Prostate gland (tissue), 2 donors: ENCODE data around the gene ENO2. TPM values are rescaled to one million over a fixed set of nuclear protein-coding genes. Genes with fewer than 3 reads are reported as not detected.

Experiments used
- DNase-seq: peaks from one replicate; pipeline ENCODE4 v3.0.0-alpha.2; 2019; ENCODE audit warnings: low spot score
- H3K27ac ChIP-seq, 2 donors: fragments of 200-600 bp; sonication (generic); 2 replicates each; pipeline ENCODE4 v1.5.1; 2017 to 2019
- H3K27me3 ChIP-seq: fragments of 200-600 bp; sonication (generic); replicated peaks from 2 replicates; pipeline ENCODE4 v1.5.1; 2019; ENCODE audit not compliant: insufficient read depth
- H3K36me3 ChIP-seq, 2 donors: fragments of 200-600 bp; sonication (generic); 1 replicate in 1 of 2; 2 replicates in 1 of 2; pipeline versions ENCODE4 v1.5.1 to v1.8.1; 2017 to 2019
- H3K4me1 ChIP-seq: fragments of 200-600 bp; sonication (generic); replicated peaks from 2 replicates; pipeline ENCODE4 v1.5.1; 2019
- H3K4me3 ChIP-seq, 2 donors: fragments of 200-600 bp; sonication (generic); 2 replicates each; pipeline ENCODE4 v1.5.1; 2017 to 2019
- H3K9me3 ChIP-seq: fragments of 200-600 bp; sonication (generic); 2 replicates; pipeline ENCODE4 v1.5.1; 2017
- CTCF ChIP-seq, 4 experiments: fragments of 200-600 bp in 2 of 4; fragments of 450-650 bp in 2 of 4; sonication (generic) in 2 of 4; IDR thresholded peaks; 1 replicate in 3 of 4; 2 replicates in 1 of 4; pipeline ENCODE4 v1.5.1; 2016 to 2019; ENCODE audit warnings: antibody characterized with exemption in 4 of 4, mild to moderate bottlenecking in 2 of 4, moderate library complexity in 2 of 4
- POLR2A ChIP-seq: fragments of 450-650 bp; IDR thresholded peaks from one replicate; pipeline ENCODE4 v1.6.1; 2016; ENCODE audit warnings: antibody characterized with exemption, mild to moderate bottlenecking
- POLR2AphosphoS5 ChIP-seq: sonication (generic); formaldehyde crosslinking; IDR thresholded peaks from one replicate; pipeline ENCODE4 v1.6.1; 2017; ENCODE audit warnings: antibody characterized with exemption
- WGBS: methylation state at CpG from one replicate; pipeline ENCODE4 v1.1.5; 2018; 5-methylcytosine and 5-hydroxymethylcytosine counted together
- intact Hi-C: fragments of 100-400 bp; cut with DNase I; formaldehyde crosslinking; loops from one replicate; pipeline ENCODE4 v1.14.2; 2022
- total RNA-seq, 2 donors: library from RNA; depleted of rRNA; stranded (reverse); fragments of >200 nt; gene quantifications; one replicate each; pipeline ENCODE4 v1.1.0, GENCODE V29; 2016

Gene ENO2
- total RNA-seq, 2 donors from 2014 or later: 6.9 to 13.0 TPM

GRCh38 chr12:6915789-6916285 is 1.5 kb downstream of the ENO2 start:
- Histone ChIP-seq H3K36me3 (no peaks in the 10 kb centered on the region), H3K27me3 (no peaks in the 10 kb centered on the region), H3K27ac (no peak overlapping the region), H3K4me1 (no peaks in the 10 kb centered on the region), H3K9me3 (no peaks in the 10 kb centered on the region), H3K4me3 (no peak overlapping the region)
- no peak for DNase-seq
- TF ChIP-seq POLR2AphosphoS5 (no peak), POLR2A (no peak), CTCF (IDR thresholded peaks at IDR 0.05) (no peak)
- WGBS: 79% methylated on average over 14 of the region's 14 CpGs
- intact Hi-C loops: no loop called here

- no peak for DNase-seq
- Histone ChIP-seq H3K27ac (no peak overlapping the region), H3K36me3 (no peaks in the 10 kb centered on the region), H3K4me3 (no peak overlapping the region), H3K27me3 (no peaks in the 10 kb centered on the region), H3K4me1 (no peaks in the 10 kb centered on the region), H3K9me3 (no peaks in the 10 kb centered on the region)
- 92% methylated on average over 11 of the region's 11 CpGs for WGBS
- TF ChIP-seq CTCF (IDR thresholded peaks at IDR 0.05): no peak
- intact Hi-C loops: no loop called here
Observed at GRCh38 chr12:6916426-6917200, 2.2 kb downstream of the ENO2 start.

GRCh38 chr12:6917491-6918231 is 3.3 kb downstream of the ENO2 start:
- intact Hi-C loops: no loop called here

GRCh38 chr12:6919588-6919987 is 5.2 kb downstream of the ENO2 start:
- 57% methylated on average over 7 of the region's 7 CpGs for WGBS
- no peak for DNase-seq
- Histone ChIP-seq H3K27me3 (no peaks in the 10 kb centered on the region), H3K9me3 (no peaks in the 10 kb centered on the region), H3K27ac (no peak overlapping the region), H3K4me1 (peaks cover 3% of the 10 kb centered on the region), H3K4me3 (no peak overlapping the region), H3K36me3 (no peaks in the 10 kb centered on the region)
- TF ChIP-seq CTCF (IDR thresholded peaks at IDR 0.05): no peak
- TF ChIP-seq POLR2A: no peak
- TF ChIP-seq POLR2AphosphoS5: no peak
- intact Hi-C loops: no loop called here

More at GRCh38 chr12:6917491-6918231, 3.3 kb downstream of the ENO2 start:
- TF ChIP-seq POLR2AphosphoS5 (no peak), CTCF (IDR thresholded peaks at IDR 0.05) (no peak), POLR2A (no peak)
- DNase-seq: no peak
- Histone ChIP-seq H3K27me3 (no peaks in the 10 kb centered on the region), H3K4me1 (no peaks in the 10 kb centered on the region), H3K4me3 (no peak overlapping the region), H3K27ac (no peak overlapping the region), H3K36me3 (no peaks in the 10 kb centered on the region), H3K9me3 (no peaks in the 10 kb centered on the region)
- WGBS: 89% methylated on average over 14 of the region's 14 CpGs
